GM19324 (cell line): ENCODE measurements around the gene SCP2.

Source experiments
- ATAC-seq: cut with Tn5 transposase; IDR thresholded peaks from one replicate; pipeline ENCODE4 v1.9.1; 2021; ENCODE audit warnings: mild to moderate bottlenecking, moderate library complexity; ENCODE audit not compliant: unreplicated experiment, low FRiP score

SCP2 gene

DNA sequence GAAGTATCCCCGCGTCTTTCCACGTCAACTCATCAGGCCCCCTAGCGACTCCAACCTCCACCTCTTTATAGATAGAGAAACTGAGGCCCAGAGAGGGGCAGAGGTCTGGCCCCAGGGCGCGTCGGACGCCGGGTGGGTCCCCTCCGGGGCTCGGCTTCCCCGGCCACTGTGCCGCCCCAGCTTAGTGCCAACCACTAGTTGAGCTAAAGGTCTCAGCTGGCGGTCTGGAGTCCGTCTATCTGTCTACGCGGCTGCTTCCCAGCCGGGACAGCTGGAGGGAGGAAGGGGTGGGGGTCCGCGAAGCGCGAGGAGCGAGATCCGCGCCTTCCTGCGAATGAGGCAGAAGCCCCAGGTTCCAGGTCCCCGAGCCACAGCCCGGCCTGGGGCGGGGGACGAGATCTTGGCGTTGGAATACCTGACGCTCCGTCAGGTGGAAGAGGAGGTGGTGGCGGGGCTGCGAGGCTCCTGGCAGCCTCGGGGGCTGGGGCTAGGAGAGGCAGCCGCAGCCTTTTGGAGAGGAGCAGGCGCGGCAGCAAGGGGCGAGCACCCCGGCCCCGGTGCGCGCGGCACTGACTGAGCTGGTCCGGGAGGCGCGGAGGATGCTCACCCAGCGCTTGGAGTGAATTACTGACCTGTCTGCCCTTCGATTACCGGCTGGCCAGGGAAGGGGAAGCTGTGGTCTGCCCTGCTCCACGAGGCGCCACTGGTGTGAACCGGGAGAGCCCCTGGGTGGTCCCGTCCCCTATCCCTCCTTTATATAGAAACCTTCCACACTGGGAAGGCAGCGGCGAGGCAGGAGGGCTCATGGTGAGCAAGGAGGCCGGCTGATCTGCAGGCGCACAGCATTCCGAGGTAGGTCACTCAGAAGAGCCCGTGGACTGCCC is 135.9 kb downstream of the SCP2 start:
- ATAC-seq, result no peak

GRCh38 chr1:53063744-53064515 is 136.9 kb downstream of the SCP2 start:
- no peak for ATAC-seq

DNA sequence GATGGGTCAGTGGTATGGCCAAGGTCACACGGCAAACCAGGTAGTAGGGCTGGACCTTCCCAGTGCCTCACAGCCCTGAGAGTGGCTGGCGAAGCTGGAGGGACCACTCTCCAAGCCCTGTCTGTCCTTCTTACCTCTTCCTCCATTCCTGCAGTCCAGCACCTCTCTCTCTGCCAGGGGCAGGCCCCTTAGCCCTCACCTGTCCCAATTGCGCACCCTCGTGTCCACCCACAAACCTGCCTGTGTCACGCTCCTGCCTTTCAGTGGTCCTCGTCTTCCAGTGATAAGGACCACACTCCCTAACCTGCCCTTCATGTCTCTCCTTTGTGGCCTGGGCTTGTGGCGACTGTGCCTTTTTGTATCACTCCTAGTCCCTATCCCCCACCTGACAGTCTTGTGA is 138.3 kb downstream of the SCP2 start:
- ATAC-seq, result no peak

DNA sequence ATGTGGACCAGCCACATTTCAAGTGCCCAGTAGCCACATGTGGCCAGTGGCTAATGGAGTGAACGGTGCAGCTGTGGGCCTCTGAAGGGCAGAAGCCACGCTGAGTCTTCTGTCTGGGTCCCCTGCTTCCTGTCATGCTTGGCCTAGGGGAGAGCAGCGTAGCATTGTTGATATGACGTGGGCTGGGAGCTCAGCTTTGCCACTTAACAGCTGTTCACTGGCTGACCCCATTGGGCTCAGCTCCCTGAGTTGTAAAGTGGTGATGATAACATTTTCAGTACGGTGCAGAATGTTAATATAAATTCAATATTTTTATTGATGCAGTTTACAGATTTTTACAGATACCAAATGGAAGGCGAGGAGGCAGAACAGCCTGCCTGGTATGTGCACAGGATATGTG is 139.4 kb downstream of the SCP2 start:
- no peak for ATAC-seq

GRCh38 chr1:53066891-53067738 is 140.0 kb downstream of the SCP2 start:
- ATAC-seq, result no peak

GRCh38 chr1:53067886-53068285 is 140.8 kb downstream of the SCP2 start:
- no peak for ATAC-seq

- ATAC-seq, result no peak
Measured at GRCh38 chr1:53068314-53069099, 141.4 kb downstream of the SCP2 start.

GRCh38 chr1:53069265-53069662 is 142.2 kb downstream of the SCP2 start:
- ATAC-seq, result no peak

DNA sequence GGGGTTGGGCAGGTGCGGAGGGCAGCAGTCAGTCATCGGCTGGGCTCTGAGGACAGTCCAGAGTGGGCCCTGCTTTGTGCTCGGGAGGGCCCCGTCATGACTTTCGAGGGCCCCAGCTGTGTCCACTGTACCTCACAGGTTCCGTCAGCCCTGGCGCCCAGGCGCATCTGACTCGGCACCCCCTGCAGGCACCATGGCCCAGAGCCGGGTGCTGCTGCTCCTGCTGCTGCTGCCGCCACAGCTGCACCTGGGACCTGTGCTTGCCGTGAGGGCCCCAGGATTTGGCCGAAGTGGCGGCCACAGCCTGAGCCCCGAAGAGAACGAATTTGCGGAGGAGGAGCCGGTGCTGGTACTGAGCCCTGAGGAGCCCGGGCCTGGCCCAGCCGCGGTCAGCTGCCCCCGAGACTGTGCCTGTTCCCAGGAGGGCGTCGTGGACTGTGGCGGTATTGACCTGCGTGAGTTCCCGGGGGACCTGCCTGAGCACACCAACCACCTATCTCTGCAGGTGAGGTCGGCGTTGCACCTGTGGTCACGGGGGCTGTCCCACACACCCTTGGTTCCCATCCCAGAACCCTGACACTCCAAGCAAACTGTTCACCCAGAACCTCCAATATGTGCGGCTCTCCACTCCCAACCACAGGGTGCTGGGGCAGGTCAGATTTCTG is 142.7 kb downstream of the SCP2 start:
- no peak for ATAC-seq

DNA sequence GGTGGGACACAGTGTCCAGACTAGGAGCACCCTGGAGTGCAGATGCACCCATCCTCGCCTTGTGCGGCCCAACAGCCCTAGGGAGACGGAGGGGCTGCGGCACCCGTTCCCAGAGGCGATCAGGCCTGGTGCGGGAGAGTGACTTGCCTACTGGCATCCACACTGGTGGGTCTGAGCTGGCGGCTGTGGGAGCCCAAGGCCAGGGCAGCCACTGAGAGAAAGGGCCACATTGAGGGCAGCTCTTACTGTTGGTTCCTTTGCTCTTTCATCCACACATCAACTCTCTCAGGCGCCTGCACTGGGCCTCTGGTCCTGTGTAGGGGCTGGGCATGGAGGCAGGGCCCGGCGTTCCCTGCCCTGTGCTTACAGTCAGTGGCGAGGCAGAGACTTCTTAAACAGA is 143.5 kb downstream of the SCP2 start:
- no peak for ATAC-seq

DNA sequence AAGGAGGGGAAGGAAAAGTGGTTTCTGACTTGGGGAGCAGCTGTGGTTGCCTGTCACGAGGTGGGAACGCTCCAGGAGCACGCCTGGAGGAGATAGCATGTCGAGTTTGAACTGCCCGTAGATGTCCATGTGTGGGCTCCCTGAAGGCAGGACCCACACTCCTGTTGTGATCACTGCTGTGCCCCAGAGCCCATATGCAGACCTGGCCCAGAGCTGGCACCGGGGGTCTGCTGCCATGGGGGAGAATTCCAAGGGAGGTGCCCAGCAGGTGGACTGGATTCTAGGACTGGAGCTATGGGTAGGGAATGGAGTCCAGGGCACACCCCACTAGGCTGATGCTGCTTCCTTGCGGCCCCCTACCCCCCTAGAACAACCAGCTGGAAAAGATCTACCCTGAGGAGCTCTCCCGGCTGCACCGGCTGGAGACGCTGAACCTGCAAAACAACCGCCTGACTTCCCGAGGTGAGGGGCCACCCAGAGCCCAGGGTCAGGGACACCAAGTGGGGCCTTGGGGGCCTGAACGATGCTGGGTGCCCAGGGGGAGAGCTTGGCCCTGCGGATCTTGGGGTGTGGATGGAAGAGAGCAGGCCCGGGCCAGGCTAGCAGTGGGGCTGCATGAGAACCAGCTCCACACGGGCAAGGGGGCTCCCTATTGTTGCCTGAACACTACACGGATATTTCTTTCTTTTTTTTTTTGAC is 144.2 kb downstream of the SCP2 start:
- no peak for ATAC-seq

DNA sequence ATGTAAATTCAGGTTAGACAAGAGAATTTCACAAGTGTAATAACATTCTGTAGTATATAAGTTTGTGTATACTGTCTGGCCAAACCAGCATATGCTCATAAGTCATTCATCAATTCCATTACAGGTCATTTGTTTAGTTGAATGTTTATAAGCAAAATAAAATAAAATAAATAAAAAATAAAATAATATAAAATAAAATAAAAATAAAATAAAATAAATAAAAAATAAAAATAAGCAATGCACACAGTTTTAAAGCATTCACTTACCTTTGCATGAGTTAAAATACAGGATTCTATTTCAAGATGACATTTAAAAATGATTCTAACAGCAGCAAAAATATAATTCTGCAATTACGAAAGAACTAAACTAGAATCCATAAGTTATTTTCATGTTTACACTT is 144.8 kb downstream of the SCP2 start:
- ATAC-seq, result no peak

GRCh38 chr1:53073287-53073686 is 146.2 kb downstream of the SCP2 start:
- ATAC-seq, result no peak

DNA sequence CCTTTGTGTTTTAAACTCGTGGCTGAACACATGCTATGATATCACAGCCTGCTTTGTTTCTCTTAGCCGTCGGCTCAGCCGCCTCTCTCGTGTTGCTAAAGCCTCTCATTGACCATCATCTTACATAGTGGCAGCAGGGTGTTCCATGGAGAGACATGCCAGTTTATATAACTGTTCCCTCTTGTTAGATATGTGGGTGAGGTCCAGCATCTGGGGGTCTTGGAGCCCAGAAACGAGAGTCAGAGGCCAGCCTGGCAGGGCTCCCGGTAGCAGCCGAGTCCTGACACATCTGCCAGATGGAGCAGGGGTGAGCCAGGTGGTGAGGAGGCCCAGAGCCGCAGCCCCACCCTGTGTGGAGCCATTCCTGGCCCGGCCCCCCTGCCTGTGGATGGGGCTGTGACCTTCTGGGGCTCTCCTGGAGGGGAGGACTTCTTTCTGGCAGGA is 146.8 kb downstream of the SCP2 start:
- no peak for ATAC-seq

GRCh38 chr1:53074313-53075154 is 147.5 kb downstream of the SCP2 start:
- no peak for ATAC-seq

GRCh38 chr1:53075206-53075605 is 148.1 kb downstream of the SCP2 start:
- no peak for ATAC-seq

DNA sequence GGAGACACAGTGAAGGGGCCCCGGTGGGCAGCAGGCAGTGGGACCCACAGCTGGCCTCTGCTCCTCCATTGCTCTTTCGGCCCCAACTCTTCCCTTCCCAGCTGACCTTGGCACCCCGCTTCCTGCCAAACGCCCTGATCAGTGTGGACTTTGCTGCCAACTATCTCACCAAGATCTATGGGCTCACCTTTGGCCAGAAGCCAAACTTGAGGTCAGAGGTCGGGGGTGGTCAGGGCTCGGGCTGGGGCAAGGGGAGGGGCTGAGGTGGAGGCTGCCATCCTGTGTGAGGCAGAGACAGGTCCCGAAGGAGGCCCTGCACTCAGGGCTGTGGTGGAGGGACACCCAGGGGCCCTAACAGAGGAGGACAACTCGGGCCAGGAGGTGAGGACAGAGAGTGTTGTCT is 148.7 kb downstream of the SCP2 start:
- no peak for ATAC-seq

DNA sequence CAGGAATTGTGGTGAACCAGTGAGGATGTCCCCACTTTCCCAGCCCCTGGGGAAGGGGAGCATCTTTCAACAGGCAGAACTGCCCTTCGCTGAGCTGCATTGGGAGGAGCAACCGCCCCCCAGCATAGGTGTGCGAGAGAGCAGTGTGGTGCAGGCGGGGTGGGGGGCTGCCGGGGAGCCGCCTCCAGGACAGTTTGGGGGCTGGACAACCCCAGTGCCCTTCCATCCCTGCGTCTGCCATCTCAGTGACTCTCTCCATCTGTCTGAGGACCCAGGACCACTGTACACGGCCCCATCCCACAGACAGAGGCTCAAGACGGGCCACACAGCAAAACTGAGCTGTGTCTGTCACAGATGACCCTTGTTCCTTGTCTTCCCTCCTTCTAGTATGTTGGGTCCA is 149.1 kb downstream of the SCP2 start:
- ATAC-seq, result no peak
